GM12875 (cell line): ENCODE measurements around the gene SLC66A3.
A peak's percentile ranks its signal among the peaks of the same experiment; 100 is the strongest.

Experiments used
- H3K4me3 ChIP-seq: one replicate; pipeline ENCODE4 v1.5.1; 2011; ENCODE audit warnings: low read depth, low read length, control low read depth
- CTCF ChIP-seq: IDR thresholded peaks from 2 replicates; pipeline ENCODE4 v1.5.1; 2011; ENCODE audit warnings: low read depth, mild to moderate bottlenecking, control low read depth, inconsistent platforms, low read length, moderate library complexity, borderline replicate concordance; ENCODE audit not compliant: insufficient read depth

Gene SLC66A3

GRCh38 chr2:11146076-11146475, 9.2 kb upstream of the SLC66A3 start:
- H3K4me3 ChIP-seq, result no peak overlapping the region
- TF ChIP-seq CTCF, result no peak

DNA sequence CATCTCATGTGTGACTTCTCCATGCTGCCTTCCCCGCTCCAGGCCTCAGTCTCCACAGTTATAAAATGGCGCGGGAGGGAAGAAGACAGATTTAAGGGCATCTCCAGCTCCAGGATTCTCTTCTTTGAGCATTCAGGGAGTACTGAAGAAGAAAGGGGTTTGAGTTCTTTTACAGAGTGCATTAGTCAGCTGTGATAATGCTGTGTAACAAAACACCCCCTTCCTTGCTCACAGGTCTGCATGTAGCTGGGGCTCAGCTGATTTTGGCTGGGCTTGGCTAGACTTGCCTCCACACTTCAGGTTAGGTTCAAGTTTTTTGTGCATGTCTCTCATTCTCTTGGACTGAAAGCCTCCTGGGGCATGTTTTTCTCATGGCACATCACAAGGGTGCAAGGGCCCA, 8.0 kb upstream of the SLC66A3 start:
- no peak overlapping the region for H3K4me3 ChIP-seq
- no peak for TF ChIP-seq CTCF

GRCh38 chr2:11152591-11152990, 2.7 kb upstream of the SLC66A3 start:
- no peak overlapping the region for H3K4me3 ChIP-seq
- TF ChIP-seq CTCF, result no peak

DNA sequence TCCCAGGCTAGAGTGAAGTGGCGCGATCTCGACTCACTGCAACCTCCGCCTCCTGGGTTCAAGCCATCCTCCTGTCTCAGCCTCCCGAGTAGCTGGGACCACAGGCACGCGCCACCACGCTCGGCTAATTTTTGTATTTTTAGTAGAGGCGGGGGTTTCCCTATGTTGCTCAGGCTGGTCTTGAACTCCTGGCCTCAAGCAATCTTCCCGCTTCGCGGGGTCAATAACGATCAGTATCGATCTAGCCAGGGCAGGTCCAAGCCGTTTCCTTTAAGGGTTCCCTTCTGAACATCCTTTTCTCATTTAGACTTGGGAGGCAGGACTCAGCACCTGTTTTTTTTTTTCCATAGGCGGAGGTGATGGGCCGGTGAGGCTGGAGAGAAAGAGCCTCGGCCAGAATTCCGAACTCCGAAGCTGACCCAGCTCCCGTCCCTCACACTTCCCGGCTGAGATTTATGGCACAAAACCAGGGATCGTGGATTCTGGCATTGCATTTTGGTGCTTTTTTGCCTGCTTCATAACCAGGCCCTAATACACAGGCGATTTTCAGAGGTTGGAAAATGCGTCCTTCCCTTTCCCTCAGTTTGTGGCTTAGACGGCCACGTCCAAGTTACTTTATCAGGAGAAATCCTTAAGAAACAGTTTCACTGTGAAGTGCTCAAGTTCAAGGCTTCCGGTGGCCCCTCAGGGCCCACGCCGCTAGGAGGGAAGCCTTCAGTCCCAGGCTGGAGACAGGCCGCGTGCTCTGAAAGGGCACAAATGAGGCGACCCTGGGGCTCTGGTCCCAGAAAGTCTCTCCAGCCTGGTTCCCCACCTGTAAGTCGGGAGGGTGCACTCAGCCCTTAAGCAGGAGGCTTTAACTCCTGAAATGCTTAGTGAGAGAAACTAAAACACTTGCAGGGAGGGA, 998 bp upstream of the SLC66A3 start:
- peak overlapping the region; percentile 53 for H3K4me3 ChIP-seq
- TF ChIP-seq CTCF, result no peak

- H3K4me3 ChIP-seq, result peak overlapping the region; percentile 62
- no peak for TF ChIP-seq CTCF
Observed at GRCh38 chr2:11154923-11155380, 315 bp upstream of the SLC66A3 start.

GRCh38 chr2:11156396-11157075, 1.3 kb downstream of the SLC66A3 start:
- no peak overlapping the region for H3K4me3 ChIP-seq
- no peak for TF ChIP-seq CTCF
